GM12878 (cell line): ENCODE results near the gene LRRC8D. TPM values are rescaled to one million over a fixed set of nuclear protein-coding genes. Genes with fewer than 3 reads are reported as not detected.

Experiments
- CEBPZ ChIP-seq: fragments of 150-350 bp; IDR thresholded peaks from 2 replicates; pipeline ENCODE4 v1.6.1; 2016; ENCODE audit warnings: low read depth, low read length
- CUX1 ChIP-seq: IDR thresholded peaks from 2 replicates; pipeline ENCODE4 v1.6.1; 2012; ENCODE audit warnings: improper control_type of control experiment, low read depth, low read length; ENCODE audit not compliant: insufficient replicate concordance
- EP300 ChIP-seq, 2 experiments: fragments of 150-350 bp in 1 of 2; IDR thresholded peaks; 2 replicates each; pipeline ENCODE4 v1.6.1; 2011 to 2012; ENCODE audit warnings: low read depth in 2 of 2, low read length in 2 of 2, borderline replicate concordance in 1 of 2, improper control_type of control experiment in 1 of 2, inconsistent platforms in 1 of 2; ENCODE audit not compliant: control insufficient read depth in 1 of 2
- EZH2 ChIP-seq: IDR thresholded peaks from 2 replicates; pipeline ENCODE4 v1.6.1; 2012; ENCODE audit warnings: low read depth, mild to moderate bottlenecking, control low read depth, inconsistent platforms, low read length, borderline replicate concordance; ENCODE audit not compliant: control insufficient read depth
- NFIC ChIP-seq: IDR thresholded peaks from 2 replicates; pipeline ENCODE4 v1.6.1; 2012; ENCODE audit warnings: low read depth, mild to moderate bottlenecking, inconsistent platforms, low read length, moderate library complexity
- POLR2AphosphoS5 ChIP-seq: IDR thresholded peaks from 2 replicates; pipeline ENCODE4 v1.6.1; 2011; ENCODE audit warnings: mild to moderate bottlenecking, low read length, inconsistent platforms
- RBBP5 ChIP-seq: fragments of 200-600 bp; sonication (generic); conservative IDR thresholded peaks from 2 replicates; pipeline ENCODE4 v1.6.1; 2016
- SPI1 ChIP-seq: IDR thresholded peaks from 2 replicates; pipeline ENCODE4 v1.6.1; 2011; ENCODE audit warnings: low read depth, mild to moderate bottlenecking, low read length, moderate library complexity, borderline replicate concordance; ENCODE audit not compliant: insufficient read depth
- polyA plus RNA-seq, 11 experiments: library from polyadenylated mRNA; depleted of rRNA in 4 of 11; unstranded in 6 of 11; stranded (reverse) in 5 of 11; fragments of >200 nt; fragmentation: Nextera tagmentation in 4 of 11; fragmentation: Illumina TruSeq in 1 of 11; extraction: Ambion mirVana in 4 of 11; extraction: Trizol in 1 of 11; gene quantifications; 1 replicate in 1 of 11; 2 replicates in 10 of 11; pipeline versions ENCODE4 v1.2.1 to v1.2.3, GENCODE V29; 2011 to 2016; ENCODE audit warnings: inconsistent platforms in 2 of 11, missing spikeins in 2 of 11, low read depth in 1 of 11
- total RNA-seq, 4 experiments: library from RNA; depleted of rRNA in 3 of 4; stranded (reverse); fragments of >200 nt in 3 of 4; fragmentation: Illumina TruSeq in 1 of 4; extraction: Trizol in 1 of 4; gene quantifications; 2 replicates each; pipeline versions ENCODE4 v1.2.1 to v1.2.3, GENCODE V29; 2013 to 2021
- TF ChIP-seq, protein P1 (sequence below): fragments of 450-650 bp; IDR thresholded peaks from 2 replicates; pipeline ENCODE4 v1.6.1; 2017; ENCODE audit warnings: mild to moderate bottlenecking
- TF ChIP-seq, protein P2 (sequence below): IDR thresholded peaks from 2 replicates; pipeline ENCODE4 v1.6.1; 2011; ENCODE audit warnings: low read depth, mild to moderate bottlenecking, low read length, moderate library complexity, borderline replicate concordance; ENCODE audit errors: extremely low read depth

LRRC8D gene
- total and polyA plus RNA-seq, 10 of the 15 experiments (the other 5 are each of a cell fraction or from before 2014, with no cell fraction given), result 5.6 to 44.1 (median 26.8) TPM

- TF ChIP-seq, protein P1, sequence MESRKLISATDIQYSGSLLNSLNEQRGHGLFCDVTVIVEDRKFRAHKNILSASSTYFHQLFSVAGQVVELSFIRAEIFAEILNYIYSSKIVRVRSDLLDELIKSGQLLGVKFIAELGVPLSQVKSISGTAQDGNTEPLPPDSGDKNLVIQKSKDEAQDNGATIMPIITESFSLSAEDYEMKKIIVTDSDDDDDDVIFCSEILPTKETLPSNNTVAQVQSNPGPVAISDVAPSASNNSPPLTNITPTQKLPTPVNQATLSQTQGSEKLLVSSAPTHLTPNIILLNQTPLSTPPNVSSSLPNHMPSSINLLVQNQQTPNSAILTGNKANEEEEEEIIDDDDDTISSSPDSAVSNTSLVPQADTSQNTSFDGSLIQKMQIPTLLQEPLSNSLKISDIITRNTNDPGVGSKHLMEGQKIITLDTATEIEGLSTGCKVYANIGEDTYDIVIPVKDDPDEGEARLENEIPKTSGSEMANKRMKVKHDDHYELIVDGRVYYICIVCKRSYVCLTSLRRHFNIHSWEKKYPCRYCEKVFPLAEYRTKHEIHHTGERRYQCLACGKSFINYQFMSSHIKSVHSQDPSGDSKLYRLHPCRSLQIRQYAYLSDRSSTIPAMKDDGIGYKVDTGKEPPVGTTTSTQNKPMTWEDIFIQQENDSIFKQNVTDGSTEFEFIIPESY, result no peak
- TF ChIP-seq EP300 (IDR thresholded peaks at IDR 0.05; ENCODE audit: borderline replicate concordance in 1 of 2, control insufficient read depth in 1 of 2, low read depth in 2 of 2, low read length in 2 of 2) (no peak), RBBP5 (no peak), SPI1 (no peak), CEBPZ (no peak), NFIC (no peak), CUX1 (no peak), EZH2 (no peak), POLR2AphosphoS5 (no peak)
- TF ChIP-seq, protein P2, sequence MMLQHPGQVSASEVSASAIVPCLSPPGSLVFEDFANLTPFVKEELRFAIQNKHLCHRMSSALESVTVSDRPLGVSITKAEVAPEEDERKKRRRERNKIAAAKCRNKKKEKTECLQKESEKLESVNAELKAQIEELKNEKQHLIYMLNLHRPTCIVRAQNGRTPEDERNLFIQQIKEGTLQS, result no peak
Measured at GRCh38 chr1:89894210-89895201, 73.7 kb downstream of the LRRC8D start (continued).
